GOT3 (cell line): Measurements from ENCODE around the gene CRMP1.
"Not testable (repeated sequence)": the region's sequence is repeated elsewhere in the genome, so short reads cannot be mapped to it uniquely, and the experiment has no call there.

Experiments used
- DNase-seq: peaks from one replicate; lab custom pipeline; 2025; ENCODE audit warnings: mixed read lengths; lab: John Stamatoyannopoulos, UW

Gene CRMP1

DNA sequence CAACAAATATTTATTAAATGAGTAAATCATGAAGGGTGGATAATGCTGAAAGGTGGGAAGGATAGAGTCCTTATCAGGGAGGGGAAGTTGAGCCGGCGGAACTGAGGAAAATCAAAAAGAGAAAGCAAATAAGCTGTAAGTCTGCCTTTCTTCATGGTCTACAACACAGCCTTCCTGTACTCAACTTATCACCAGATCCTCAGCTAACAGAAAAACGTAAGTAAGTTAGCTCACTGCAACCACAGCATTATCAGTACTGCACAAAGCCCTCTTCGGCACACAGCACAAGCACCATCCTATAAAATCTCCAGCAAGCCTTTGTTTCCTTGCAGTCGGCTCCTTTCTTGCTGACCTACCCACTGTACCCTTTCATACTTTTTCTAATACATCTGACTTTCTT lies 70.3 kb downstream of the CRMP1 start:
- DNase-seq, result no peak

DNA sequence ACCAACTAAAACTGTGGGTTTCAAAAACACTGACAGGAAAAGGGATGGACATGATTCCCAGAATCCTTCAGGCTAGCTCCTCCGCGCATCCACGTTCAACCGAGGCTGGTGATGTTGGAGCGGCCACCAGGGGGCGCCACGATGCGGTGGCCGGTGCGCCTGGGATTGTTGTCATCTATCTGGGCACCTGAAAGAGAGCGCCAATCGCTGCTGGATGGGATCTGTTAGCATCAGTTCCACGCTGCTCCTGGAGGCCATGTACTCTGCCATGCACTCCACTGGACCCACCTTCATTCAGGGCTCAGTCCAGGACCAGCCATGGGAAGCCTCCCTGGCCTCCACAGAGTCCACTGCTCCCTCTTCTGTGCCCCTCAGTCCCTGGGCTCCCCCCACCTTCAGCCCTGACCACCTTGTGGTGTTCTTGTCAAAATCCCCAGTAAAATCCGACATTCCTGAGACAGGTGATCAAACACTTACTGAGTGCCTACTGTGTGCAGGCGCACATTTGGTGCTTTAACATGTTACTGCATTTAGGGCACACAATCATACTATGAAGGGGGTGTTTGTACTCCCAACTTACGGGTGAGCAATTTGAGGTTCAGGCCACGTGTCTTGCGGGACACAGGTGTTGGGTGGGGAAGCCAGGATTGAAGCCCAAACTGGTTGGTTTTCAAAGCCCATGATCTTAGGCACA lies 71.1 kb downstream of the CRMP1 start:
- no peak for DNase-seq

DNA sequence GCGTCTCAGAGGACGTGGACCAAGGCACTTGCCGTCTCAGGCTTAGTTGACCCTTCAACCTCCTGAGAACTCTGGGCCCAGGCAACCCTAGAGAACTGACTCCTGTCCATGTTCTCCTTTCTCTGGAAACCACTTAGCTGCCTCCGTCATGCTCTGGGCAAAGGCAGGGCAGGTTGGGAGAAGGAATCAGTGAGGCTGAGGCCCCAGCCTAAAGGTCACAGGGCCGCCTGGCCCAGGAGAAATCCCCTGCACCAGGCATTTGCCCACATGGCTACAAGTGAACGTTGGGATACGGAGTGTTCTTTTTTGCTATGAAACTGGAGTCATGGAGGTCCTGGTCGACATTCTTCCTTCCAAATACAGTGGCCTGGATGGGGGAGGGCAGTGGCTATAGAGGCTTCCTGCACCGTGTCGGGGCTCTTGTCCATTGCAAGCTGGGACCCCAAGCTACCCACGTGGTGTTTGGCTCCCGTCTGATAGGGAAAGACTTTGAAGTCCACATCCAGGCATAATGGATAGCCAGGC lies 76.0 kb downstream of the CRMP1 start:
- no peak for DNase-seq

DNA sequence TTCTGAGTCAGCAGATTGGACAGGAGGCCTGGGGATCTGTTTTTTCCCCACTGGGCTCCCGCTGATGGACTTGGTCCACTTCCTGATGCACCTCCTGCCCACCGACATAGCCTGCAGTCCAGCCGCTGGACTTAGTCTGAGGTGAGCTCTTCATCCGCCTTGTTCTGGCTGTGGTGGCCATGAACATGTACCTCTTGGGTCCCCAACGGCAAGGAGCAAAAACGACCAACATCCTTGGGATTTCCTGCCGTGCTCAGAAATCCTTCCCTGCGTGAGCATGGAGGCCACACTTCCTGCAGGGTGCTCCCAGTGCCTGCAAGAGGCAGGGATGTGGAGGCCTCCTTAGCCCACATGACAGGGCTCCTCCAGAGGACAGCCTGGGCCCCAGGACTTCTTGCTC lies 76.8 kb downstream of the CRMP1 start:
- DNase-seq, result no peak

DNA sequence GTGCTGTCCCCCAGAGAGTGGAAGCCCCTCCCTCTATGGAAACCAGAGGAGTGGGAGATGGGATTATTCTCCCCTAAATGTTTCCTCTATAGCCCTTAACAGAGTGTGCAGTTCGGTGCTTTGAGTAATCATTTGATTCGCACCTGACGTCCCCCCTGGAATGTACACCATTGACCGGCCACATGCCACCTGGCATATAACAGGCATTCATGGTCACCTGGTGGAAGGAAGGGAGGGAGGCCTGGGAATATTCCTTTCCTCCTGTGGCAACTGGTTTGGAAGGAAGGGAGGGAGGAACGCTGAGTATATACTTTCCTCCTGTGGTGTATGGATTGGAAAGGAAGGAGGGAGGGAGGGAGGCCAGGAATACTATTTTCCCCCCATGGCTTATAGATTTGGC lies 77.2 kb downstream of the CRMP1 start:
- DNase-seq, result no peak

DNA sequence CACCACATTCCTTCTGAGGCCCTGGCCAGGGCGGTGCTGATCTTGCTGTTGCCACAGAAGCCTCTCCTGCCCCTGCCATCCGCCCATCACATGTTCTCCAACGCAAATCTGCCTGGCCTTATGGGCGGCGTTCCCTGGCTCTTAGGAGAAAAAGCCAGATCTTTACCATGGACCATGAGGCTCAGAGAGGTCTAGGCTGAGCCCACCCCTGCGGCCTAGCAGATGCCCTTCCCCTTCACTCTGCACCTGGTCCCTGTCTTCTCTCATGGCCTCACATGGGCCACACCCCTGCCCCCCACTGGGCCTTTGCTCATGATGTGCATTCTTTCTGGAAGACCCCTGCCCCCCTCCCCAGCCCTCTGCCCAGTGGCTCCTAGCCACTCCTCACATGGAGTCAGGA lies 78.5 kb downstream of the CRMP1 start:
- no peak for DNase-seq

DNA sequence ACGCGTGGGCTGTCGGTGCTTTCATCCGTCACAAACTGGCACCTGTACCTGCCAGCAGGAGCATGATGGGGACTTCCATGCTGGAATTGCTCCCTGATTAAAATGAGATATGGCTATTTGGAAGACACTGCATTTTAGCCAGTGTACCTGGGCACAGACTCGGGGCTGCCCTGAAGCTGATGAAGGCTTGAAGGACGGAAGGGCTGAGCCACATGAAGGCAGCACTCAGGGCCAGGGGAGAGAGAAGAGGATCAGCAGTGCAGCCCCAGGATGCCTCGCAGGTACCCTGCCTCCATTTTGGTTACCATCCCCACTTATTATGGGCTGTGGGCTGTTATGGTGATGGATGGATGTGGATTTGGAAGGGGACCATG lies 79.0 kb downstream of the CRMP1 start:
- DNase-seq, result no peak

DNA sequence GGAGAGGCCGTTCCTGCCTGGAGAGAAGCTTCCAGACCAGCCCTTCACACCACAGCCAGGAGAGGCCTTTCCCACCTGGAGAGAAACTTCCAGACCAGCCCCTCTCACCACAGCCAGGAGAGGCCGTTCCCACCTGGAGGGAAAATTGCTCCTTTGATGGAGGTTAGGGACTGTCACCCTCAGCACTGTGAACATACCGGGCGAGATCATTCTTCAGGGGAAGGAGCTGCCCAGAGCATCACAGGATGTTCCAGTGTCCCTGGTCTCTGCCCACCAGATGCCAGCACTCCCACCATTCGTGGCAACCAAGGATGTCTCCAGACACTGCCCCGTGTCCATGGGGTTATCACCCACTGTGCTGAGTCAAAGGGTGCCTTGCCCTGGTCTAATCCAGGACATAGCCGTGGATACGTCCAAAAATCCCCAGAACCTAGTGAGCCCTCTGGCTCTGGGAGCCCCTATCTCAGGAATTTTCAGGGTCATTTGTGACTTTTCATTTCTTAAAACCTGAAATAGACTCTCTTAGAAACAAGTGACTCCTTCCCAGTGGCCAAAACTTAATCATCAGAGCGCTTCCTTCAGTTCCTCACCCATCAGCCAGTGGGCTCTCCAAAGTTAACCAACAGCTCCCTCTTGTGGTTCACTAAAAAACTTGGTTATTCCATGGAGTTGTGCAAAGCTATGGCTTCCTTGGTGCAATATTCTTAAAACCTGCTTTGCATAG lies 80.2 kb downstream of the CRMP1 start:
- DNase-seq, result no peak

DNA sequence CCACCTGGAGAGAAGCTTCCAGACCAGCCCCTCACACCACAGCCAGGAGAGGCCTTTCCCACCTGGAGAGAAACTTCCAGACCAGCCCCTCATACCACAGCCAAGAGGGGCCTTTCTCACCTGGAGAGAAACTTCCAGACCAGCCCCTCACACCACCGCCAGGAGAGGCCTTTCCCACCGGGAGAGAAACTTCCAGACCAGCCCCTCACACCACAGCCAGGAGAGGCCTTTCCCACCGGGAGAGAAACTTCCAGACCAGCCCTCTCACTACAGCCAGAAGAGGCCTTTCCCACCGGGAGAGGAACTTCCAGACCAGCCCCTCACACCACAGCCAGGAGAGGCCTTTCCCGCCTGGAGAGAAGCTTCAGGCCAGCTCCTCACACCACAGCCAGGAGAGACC lies 80.8 kb downstream of the CRMP1 start:
- DNase-seq, result not testable (repeated sequence)

DNA sequence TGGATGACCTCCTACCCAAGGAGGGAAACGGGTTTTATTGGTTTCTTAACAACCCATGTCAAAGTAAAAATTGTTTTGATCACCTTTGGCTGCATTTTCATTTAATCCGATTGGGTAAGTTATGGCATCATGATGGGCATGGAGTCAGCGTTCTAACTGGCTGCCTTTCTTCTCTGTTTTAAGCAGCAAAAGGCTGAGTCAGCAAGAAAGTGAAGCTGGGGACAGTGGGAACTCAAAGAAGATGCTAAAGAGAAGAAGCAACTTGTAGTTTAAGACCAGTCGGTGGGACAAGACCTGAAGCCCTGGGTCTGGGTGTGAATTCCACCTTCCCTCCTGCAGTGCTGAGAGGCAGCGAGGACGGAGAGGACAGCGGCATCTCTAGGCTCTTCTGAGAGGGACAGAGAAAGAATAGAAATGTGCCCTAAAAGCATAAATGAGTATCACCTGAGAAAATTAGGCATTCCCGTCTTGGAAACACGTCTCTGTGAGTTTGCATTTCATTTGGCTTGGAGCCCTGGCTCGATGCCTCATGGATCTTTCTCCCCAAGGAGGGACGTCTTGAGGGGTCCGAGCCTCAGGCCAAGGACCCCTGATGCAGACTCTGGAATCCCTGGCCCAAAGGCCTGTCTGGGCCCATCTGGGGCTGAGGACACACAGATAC lies 82.0 kb downstream of the CRMP1 start:
- DNase-seq, result no peak

DNA sequence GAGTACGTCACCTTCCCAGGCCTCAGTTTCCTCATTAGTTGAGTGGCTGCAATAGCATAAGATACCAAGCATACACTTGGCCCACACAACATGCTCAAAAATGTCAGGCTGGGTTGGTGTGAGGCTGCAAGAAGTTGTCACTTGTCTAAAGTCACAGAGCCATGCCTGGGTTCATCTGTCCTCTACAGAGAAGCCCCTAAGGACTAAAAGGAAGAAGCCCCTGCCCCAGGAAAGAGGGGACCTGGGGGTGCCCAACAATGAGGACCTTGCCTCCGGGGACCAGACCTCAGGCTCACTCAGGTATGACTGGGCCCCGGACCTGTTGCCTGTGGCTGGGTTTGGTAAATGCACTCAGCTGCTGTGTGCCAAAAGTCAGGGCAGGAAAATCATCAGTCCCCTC lies 82.7 kb downstream of the CRMP1 start:
- no peak for DNase-seq

DNA sequence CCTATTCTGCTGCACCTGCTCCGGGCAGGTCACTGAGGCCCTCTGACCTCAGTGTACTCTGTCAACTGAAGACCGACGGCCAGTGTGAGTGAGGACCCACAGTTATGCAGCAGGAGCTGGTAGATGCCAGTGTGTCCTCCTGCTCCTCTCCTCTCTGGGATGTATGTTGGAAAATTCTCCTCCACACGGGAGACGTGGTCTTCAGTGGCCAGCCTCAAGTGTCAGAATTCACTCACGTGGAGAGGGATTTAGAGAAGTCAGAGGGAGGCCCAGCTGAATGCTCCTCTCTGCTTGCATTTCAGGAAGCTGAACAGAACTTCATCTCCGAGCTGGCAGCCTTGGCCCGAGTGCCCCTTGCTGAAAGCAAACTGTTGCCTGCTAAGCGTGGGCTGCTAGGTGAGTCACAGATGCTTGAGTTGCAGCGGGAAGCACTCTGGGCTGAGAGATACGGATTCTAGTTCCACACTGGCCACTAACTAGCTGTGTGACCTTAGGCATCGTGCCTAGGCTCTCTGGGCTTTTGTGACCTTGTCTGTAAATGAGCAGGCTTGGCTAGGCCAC lies 83.6 kb downstream of the CRMP1 start:
- DNase-seq, result no peak

DNA sequence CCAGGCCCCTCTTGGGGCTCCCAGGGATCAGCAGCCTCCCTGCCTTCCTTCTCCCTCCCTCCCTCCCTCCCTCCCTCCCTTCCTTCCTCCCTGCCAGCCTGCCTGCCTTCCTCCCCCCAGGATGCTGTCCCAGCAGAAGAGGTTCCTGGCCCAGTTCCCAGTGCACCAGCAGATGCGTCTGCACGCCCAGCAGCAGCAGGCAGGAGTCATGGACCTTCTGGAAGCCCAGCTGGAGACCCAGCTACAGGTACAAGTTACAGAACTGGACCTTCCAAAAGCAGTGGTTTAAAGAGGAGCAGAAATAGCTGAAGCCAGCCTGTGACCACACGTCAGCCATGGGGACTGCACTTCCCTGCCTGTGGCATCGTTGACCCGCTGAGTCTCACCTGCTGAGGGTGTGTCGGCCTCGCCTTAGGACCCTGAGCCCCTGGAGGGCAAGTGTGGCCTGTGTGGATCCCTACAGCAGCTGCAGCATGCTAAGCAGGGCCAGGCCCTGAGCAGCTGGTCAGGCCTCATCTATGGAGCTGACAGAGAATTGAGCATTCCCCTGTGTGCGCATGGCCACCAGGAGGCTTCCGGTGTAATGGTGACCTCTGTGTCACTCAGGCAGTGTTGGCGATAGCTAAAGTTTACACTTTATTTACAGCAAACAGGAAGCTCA lies 84.7 kb downstream of the CRMP1 start:
- DNase-seq, result no peak

DNA sequence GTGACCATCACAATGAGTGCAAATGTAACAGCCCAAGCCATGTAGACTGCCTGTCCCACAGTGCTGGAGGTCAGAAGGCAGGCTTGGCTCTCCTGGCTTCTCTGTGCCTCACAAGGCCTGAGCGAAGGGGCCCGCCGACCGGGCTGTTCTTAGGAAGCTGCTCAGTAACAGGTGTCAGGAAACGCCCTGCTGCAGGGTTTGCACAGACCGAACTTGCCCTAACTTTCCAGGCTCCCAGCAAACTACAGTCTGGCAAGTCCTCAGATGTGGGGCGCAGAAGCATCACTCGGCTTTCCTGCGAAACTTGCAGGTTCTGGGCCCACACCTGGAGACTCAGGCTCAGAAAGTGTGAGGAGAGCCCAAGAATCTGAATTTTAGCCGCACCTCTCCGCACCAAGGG lies 87.6 kb downstream of the CRMP1 start:
- no peak for DNase-seq

DNA sequence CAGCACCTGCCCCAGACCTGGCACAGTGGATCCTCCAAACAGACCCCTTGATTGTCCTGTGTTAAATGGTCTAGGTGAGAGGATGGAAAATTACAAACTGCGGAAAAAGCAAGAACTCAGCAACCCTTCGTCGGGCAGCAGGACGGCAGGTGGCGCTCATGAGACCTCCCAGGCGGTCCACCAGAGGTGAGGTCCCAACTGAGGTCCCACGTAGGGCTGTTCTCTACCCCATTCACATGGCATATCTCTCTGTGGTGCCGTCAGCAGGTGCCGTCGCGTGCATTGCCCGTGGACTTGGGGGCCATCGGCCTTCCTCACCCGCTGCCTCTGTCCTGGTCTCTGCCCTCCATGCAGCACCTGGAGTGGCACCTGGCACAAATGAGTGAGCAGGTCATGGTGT lies 88.2 kb downstream of the CRMP1 start:
- DNase-seq, result no peak

DNA sequence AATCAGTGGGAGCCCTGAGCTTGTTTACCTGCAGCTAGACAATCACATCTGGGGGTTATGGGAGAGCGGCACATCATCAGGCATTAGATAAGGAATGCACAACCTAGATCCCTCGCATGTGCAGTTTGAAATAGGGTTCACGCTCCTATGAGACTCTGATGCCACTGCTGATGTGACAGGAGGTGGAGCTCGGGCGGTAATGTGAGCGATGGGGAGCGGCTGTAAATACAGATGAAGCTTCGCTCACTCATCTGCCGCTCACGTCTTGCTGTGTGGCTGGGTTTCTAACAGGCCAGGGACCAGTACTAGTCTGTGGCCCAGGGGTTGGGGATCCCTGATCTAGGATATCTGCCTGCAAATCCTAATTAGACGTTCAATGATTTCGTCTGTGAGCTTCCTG lies 90.3 kb downstream of the CRMP1 start:
- no peak for DNase-seq

DNA sequence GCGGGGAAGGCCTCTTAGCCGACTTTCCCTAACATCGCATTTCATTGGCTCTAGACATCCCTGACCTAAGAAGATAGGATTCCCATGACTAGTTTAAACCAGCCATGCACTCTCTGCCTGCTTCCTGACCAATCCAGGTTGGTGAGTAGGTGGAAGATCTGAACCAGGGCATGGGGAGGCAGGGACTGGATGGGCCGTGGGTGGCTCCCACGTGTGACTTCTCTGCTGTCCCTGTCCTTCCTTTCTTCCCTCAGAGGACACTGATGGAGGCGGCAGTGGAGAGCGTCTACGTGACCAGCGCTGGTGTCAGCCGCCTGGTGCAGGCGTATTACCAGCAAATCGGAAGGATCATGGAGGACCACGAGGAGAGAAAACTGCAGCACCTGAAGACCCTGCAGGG lies 91.2 kb downstream of the CRMP1 start:
- DNase-seq, result no peak

DNA sequence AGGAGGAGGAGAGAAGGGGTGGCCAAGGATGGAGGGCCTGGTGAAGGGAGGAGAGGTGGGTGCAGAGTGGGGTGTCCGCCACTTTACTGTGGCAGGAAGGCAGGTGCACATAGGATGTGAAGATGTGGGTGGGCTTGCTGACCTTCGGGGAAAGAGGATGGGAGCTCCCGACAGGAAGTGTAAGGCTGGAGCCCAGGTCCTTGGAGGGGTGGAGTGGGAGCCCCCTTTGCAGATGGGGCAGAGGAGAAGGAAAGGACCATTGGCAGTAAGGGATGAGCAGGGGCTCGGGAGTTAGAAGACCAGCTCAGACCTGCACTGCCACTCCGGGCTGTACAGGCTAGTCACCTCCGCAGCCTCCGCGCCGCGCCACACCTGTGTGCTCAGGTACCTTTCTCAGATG lies 92.4 kb downstream of the CRMP1 start:
- DNase-seq, result no peak

DNA sequence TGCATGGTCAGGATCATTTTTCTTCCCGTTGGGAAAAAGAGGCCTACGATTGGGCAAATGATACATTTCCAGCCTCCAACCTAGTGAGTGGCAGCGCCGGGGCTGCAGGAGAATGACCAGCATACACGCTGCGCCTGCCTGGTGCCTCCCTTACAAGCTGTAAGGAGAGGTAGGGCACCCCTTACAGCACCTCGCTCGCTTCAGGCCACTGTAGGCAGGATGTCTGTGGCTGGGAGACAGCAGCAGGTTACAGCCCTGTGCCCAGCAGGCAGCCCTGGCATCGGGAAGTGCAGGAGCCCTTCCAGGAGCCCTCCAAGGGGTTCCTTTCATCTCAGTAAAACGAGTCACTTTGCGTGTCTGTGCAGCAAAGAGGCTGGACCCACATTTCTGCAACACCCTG lies 93.5 kb downstream of the CRMP1 start:
- DNase-seq, result no peak

DNA sequence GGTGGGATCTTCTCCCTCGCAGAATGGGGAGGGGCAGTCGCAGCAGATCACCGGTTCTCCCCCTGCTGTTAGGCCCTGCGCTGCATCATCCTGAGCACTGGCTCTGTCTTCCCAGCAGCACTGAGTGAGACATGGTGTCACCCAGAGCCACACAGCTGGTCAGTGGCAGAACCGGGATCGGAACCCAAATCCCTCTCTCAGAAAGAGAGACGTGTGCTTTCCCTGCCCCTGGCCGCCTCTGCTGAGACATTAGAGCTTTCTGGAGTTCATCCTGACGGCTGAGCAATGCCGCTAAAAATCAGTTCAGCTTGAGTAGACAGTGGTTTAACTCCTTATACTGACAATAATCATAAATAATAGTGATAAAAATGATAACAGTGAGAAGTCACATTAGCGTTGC lies 93.9 kb downstream of the CRMP1 start:
- no peak for DNase-seq

DNA sequence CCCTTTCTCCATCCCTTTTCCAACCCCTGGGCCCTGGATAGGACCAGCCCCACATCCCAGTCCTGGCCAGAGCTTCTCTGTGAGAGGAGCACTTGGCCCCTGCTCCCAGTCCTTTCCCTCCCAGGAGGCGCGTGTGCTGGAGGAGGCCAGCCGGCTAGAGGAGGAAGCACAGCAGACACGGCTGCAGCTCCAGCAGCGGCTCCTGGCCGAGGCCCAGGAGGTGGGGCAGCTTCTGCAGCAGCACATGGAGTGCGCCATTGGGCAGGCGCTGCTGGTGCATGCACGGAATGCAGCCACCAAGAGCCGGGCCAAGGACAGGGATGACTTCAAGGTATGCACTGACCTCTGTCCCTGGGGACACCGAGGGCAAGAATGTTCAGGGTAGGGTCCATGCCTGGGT lies 94.4 kb downstream of the CRMP1 start:
- DNase-seq, result no peak

DNA sequence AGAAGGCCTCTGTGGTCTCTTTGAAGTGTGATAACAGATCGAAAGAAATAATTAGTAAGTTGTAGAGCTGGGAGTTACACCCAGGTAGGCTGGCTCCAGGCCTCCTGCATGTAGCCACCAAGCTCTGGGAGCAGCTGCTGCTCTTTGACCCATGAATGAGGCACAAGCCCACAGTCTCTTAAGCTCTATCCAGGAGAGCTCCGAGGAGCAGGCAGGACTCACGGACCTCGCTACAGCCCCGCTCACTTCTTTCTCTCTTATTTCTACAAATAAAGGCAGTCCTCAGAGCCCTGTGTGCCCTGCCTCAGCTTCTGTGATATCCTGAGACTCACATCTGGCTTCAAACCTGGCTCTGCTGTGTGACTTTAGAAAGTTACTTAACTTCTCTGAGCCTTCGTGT lies 95.0 kb downstream of the CRMP1 start:
- no peak for DNase-seq
